Activated B cell treated with CpG ODN at 0.5 μM for 24 hours (primary cell): ENCODE data around the gene SART1. TPM values are rescaled to one million over a fixed set of nuclear protein-coding genes. Genes with fewer than 3 reads are reported as not detected.
"Not testable (repeated sequence)": the region's sequence is repeated elsewhere in the genome, so short reads cannot be mapped to it uniquely, and the experiment has no call there.

Source experiments
- ATAC-seq: fragments of 200-7000 bp; cut with Tn5 transposase; one replicate; pipeline ENCODE4 v1.10.0; 2021; ENCODE audit warnings: low read depth, mild to moderate bottlenecking, moderate library complexity
- CTCF ChIA-PET: fragments of 350-600 bp; sonication (Branson Sonifier 250); formaldehyde crosslinking; loops from one replicate; lab custom pipeline; 2021; ENCODE audit warnings: antibody characterized with exemption; lab: Charles Lee
- POLR2A ChIA-PET: fragments of 350-600 bp; sonication (Branson Sonifier 250); formaldehyde crosslinking; loops from one replicate; lab custom pipeline; 2021; ENCODE audit warnings: antibody characterized with exemption; lab: Charles Lee
- DNase-seq: peaks from one replicate; pipeline ENCODE4 v3.0.0; 2022
- H3K27ac Mint-ChIP-seq: one replicate; pipeline ENCODE4 v1.8.0; 2020; ENCODE audit warnings: mixed read lengths
- H3K27me3 Mint-ChIP-seq: one replicate; pipeline ENCODE4 v1.8.0; 2021; ENCODE audit warnings: mixed read lengths
- H3K36me3 Mint-ChIP-seq: one replicate; pipeline ENCODE4 v1.8.0; 2021; ENCODE audit warnings: low read depth, mixed read lengths
- H3K4me1 Mint-ChIP-seq: one replicate; pipeline ENCODE4 v1.8.0; 2021; ENCODE audit warnings: mixed read lengths
- H3K4me3 Mint-ChIP-seq: one replicate; pipeline ENCODE4 v1.8.0; 2020; ENCODE audit warnings: mild to moderate bottlenecking, mixed read lengths
- H3K9me3 Mint-ChIP-seq: one replicate; pipeline ENCODE4 v1.8.0; 2020; ENCODE audit warnings: mixed read lengths
- intact Hi-C: fragments of 100-400 bp; cut with micrococcal nuclease; formaldehyde crosslinking; loops from one replicate; pipeline ENCODE4 v1.15.1; 2024
- total RNA-seq: library from RNA; stranded (reverse); gene quantifications from 2 replicates; pipeline ENCODE4 v1.2.3, GENCODE V29; 2022
- TF ChIP-seq, protein P1 (sequence below): fragments of 200-600 bp; IDR thresholded peaks from one replicate; pipeline ENCODE4 v1.8.0; 2022; ENCODE audit warnings: antibody characterized with exemption, mild to moderate bottlenecking

SART1 gene
- total RNA-seq, 1 donor from 2014 or later: 86.6 TPM

DNA sequence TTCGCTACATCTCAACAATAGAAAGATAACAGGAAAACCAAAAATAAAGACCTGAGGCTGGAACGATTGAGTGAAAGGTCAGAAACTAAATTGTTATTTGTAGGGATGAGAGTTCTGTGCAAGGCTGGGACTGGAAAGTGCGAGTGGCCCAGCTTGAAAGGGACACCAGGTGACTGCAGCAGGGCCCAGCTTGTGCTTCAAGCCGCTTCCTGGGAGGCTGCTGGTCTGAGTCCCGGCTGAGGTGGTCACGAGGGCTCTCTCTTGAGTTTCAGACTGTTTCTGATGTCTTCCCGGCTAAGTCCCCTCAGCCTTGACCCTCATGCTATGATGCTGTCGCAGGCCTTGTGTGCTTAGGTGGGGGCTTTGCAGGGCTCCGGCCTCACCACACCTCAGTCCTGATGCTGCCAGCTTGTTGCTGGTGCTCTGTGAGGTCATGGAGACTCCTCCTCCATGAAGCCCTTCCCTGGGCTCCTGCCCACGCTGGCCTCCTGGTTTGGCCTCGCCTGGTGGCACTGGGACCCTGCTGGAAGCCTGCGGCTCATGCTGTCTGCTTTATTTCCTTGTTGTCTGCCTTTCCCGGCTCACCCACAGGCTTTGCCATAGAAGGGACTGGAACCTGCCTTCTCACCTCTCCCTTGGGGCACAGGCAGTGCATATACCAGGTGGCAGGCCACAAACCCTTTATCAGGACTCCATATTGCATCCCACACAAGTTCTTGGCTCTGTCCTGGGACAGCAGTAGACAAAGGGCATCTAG is 44.8 kb downstream of the SART1 start:
- ChIA-PET POLR2A (interaction anchor here (0.5 to 0.6 kb wide), 2 partner anchors 16 to 165 kb away, joined by 3 read pairs; no protein-coding TSS in a partner anchor), CTCF (no interaction called here)
- TF ChIP-seq, protein P1, sequence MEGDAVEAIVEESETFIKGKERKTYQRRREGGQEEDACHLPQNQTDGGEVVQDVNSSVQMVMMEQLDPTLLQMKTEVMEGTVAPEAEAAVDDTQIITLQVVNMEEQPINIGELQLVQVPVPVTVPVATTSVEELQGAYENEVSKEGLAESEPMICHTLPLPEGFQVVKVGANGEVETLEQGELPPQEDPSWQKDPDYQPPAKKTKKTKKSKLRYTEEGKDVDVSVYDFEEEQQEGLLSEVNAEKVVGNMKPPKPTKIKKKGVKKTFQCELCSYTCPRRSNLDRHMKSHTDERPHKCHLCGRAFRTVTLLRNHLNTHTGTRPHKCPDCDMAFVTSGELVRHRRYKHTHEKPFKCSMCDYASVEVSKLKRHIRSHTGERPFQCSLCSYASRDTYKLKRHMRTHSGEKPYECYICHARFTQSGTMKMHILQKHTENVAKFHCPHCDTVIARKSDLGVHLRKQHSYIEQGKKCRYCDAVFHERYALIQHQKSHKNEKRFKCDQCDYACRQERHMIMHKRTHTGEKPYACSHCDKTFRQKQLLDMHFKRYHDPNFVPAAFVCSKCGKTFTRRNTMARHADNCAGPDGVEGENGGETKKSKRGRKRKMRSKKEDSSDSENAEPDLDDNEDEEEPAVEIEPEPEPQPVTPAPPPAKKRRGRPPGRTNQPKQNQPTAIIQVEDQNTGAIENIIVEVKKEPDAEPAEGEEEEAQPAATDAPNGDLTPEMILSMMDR: no peak
- ATAC-seq: no peak
- peaks cover 21% of the 10 kb centered on the region for H3K4me1 Mint-ChIP-seq
- H3K27ac Mint-ChIP-seq: no peak overlapping the region
- peaks cover 5% of the 10 kb centered on the region for H3K27me3 Mint-ChIP-seq
- H3K4me3 Mint-ChIP-seq: no peak overlapping the region
- no peaks in the 10 kb centered on the region for H3K9me3 Mint-ChIP-seq
- H3K36me3 Mint-ChIP-seq: peaks cover 44% of the 10 kb centered on the region
- DNase-seq: no peak
- intact Hi-C loops: no loop called here

DNA sequence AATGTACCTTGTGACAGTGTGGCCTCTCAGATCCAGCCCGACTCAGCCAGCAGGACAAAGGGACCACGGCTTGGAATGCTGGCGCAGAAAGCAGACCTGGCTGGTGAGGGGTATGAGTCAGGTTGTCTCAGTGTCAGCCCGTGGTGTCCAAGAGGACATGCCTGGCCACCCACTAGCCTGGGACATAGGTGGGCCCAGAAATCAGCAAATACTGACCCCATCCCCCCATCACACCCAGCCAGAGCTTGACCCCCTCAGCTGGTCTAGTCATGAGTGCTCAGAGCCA is 45.3 kb downstream of the SART1 start:
- peaks cover 8% of the 10 kb centered on the region for H3K27me3 Mint-ChIP-seq
- no peak overlapping the region for H3K27ac Mint-ChIP-seq
- ChIA-PET CTCF (interaction anchor here (3.4 kb wide), 1 partner anchor 16 kb away, joined by 13 read pairs; no protein-coding TSS in a partner anchor), POLR2A (no interaction called here)
- no peaks in the 10 kb centered on the region for H3K9me3 Mint-ChIP-seq
- H3K36me3 Mint-ChIP-seq: peaks cover 40% of the 10 kb centered on the region
- intact Hi-C loops: loop anchor here (1.0 kb wide), 1 partner anchor 15 kb away; no protein-coding TSS in a partner anchor
- peaks cover 16% of the 10 kb centered on the region for H3K4me1 Mint-ChIP-seq
- TF ChIP-seq, protein P1: no peak
- DNase-seq (no peak), ATAC-seq (no peak)
- H3K4me3 Mint-ChIP-seq: no peak overlapping the region

DNA sequence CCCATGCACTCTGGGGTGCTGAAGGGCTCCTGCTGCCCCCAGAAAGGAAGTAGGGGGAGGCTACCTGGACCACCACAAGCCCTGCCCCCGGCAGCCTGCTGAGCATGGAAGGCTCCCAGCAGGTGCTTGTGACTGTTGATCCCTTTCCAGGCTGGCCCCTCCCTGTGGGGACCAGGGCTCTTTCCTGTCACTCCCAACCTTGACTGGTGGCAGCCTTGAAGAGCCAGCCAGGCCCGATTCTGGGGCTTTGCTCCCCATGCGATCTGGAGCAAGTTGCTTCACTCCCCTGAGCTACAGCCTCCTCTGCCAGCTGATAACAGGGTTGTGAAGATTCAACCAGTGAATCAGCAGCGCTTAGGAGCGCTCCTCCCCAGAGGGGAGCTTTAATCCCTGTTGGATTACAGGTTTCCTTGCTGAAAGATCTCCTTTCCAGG is 45.7 kb downstream of the SART1 start:
- Mint-ChIP-seq H3K27me3 (peaks cover 8% of the 10 kb centered on the region), H3K4me3 (no peak overlapping the region), H3K9me3 (no peaks in the 10 kb centered on the region), H3K36me3 (peaks cover 36% of the 10 kb centered on the region), H3K27ac (no peak overlapping the region), H3K4me1 (peaks cover 12% of the 10 kb centered on the region)
- ChIA-PET CTCF (interaction anchor here (3.4 kb wide), 1 partner anchor 16 kb away, joined by 13 read pairs; no protein-coding TSS in a partner anchor), POLR2A (interaction anchor here (0.5 kb wide), 1 partner anchor 69 kb away, joined by 3 read pairs; no protein-coding TSS in a partner anchor)
- ATAC-seq (no peak), DNase-seq (no peak)
- intact Hi-C loops: loop anchor here (1.0 kb wide), 1 partner anchor 15 kb away; no protein-coding TSS in a partner anchor
- TF ChIP-seq, protein P1: no peak

DNA sequence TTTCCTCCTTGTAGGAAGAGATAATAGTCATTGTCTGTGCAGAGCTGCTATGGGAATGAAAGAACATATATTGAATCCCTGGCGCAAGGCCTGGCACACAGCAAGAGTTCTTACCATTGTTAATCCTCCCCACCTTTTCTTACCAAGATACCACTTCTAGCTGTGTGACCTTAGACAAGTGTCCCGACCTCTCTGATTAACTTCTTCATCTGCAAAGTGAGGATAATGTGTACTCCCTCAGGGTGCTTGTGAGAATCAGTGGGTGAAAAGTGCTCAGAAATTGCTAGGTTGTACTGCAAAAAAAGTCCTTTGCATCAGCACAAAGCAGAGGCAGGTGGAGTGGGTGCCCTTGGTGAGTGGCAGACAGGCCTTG is 46.5 kb downstream of the SART1 start:
- DNase-seq (no peak), ATAC-seq (no peak)
- intact Hi-C loops: no loop called here
- peaks cover 32% of the 10 kb centered on the region for H3K36me3 Mint-ChIP-seq
- ChIA-PET CTCF (interaction anchor here (1.1 to 3.4 kb wide), 2 partner anchors 15 to 37 kb away, joined by 3 to 13 read pairs; no protein-coding TSS in a partner anchor), POLR2A (interaction anchor here (1.1 kb wide), 1 partner anchor 150 kb away, joined by 3 read pairs; no protein-coding TSS in a partner anchor)
- H3K9me3 Mint-ChIP-seq: no peaks in the 10 kb centered on the region
- peaks cover 5% of the 10 kb centered on the region for H3K4me1 Mint-ChIP-seq
- peaks cover 9% of the 10 kb centered on the region for H3K27me3 Mint-ChIP-seq
- H3K4me3 Mint-ChIP-seq: no peak overlapping the region
- TF ChIP-seq, protein P1: no peak
- no peak overlapping the region for H3K27ac Mint-ChIP-seq

DNA sequence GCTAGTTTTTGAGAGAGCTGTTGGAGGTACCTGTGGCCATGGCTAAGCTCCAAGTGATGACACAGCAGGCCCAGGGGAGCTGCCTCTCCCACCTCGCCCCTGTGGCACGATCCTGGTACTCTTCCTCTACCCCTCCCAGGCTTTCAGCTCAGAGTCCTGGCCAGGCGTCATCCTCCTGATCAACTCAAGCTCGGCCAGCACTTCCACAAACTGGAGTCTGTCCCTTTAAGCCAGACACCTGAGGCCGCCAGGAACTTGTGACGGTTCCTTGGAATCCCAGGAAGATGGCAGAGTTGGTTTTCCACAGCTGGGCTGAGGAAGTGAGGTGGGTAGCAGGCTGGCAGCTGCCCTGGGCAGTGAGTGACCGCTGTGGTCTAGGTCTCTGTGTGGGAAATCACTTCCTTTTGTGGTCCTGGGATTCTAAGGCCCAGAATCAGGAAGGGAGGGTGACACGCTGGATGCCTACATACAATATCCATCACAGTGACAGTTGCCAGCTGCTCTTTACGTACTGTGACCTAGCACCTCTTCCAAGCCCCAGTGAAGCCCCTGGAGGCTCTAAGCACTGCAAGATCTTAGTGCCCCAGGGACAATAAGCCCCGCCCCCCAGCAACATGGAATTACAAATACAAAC is 47.1 kb downstream of the SART1 start:
- DNase-seq (no peak), ATAC-seq (no peak)
- Mint-ChIP-seq H3K27me3 (peaks cover 10% of the 10 kb centered on the region), H3K4me1 (peaks cover under 1% of the 10 kb centered on the region), H3K4me3 (no peak overlapping the region), H3K27ac (no peak overlapping the region), H3K9me3 (no peaks in the 10 kb centered on the region), H3K36me3 (peaks cover 28% of the 10 kb centered on the region)
- CTCF ChIA-PET: interaction anchor here (1.1 to 3.4 kb wide), 2 partner anchors 14 to 37 kb away, joined by 3 to 13 read pairs; no protein-coding TSS in a partner anchor
- POLR2A ChIA-PET: interaction anchor here (0.7 to 1.1 kb wide), 2 partner anchors 76 to 150 kb away, joined by 3 read pairs; no protein-coding TSS in a partner anchor
- intact Hi-C loops: no loop called here
- TF ChIP-seq, protein P1: no peak

DNA sequence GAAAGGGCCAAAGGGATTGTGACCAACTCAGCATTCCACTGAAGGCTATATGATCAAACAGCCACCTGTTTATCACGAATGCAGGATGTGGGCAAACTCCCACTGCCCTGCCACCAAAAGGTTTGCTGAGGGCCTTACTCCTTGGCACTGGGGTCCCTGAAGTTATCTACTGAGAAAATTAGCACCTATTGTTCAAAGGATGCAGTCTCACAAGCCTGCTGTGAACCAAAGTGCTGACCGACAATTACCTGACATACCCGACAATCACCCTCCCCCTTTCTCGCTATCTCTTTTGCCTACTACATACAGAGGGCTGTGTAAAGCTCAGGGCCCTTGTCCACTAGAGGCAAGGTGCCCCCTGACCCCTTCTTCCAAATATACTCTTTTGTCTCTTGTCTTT is 48.5 kb downstream of the SART1 start:
- H3K4me3 Mint-ChIP-seq, H3K4me1 Mint-ChIP-seq, H3K9me3 Mint-ChIP-seq, intact Hi-C loops, H3K27ac Mint-ChIP-seq, DNase-seq, ATAC-seq: not testable (repeated sequence)
- peaks cover 15% of the 10 kb centered on the region for H3K36me3 Mint-ChIP-seq
- POLR2A ChIA-PET: interaction anchor here (0.7 kb wide), 1 partner anchor 12 kb away, joined by 8 read pairs; no protein-coding TSS in a partner anchor
- peaks cover 13% of the 10 kb centered on the region for H3K27me3 Mint-ChIP-seq
- CTCF ChIA-PET: interaction anchor here (0.7 to 3.4 kb wide), 2 partner anchors 13 to 20 kb away, joined by 3 to 13 read pairs; no protein-coding TSS in a partner anchor
